ENCODE measurements around the gene CDK17. TPM values are rescaled to one million over a fixed set of nuclear protein-coding genes. Genes with fewer than 3 reads are reported as not detected.

Gene CDK17
- total and polyA plus RNA-seq, 2 of the 8 experiments (the other 6 are each of a cell fraction or from before 2014, with no cell fraction given), result 5.8 to 20.0 TPM

- Histone ChIP-seq H3K4ac (replicated peaks; ENCODE audit: insufficient read length, low read depth, low read length) (no peak overlapping the region), H3K27ac (ENCODE audit: low read depth, low read length) (no peak overlapping the region), H3K14ac (ENCODE audit: insufficient read length) (no peak overlapping the region), H3K4me2 (ENCODE audit: insufficient read depth in 1 of 2, low read depth in 2 of 2, low read length in 2 of 2) (no peak overlapping the region), H3K4me3 (ENCODE audit: extremely low read depth in 1 of 4, insufficient read depth in 2 of 4, low read depth in 3 of 4, low read length in 4 of 4) (no peak overlapping the region), H4K91ac (replicated peaks; ENCODE audit: insufficient read length, low read length) (no peak overlapping the region), H4K5ac (ENCODE audit: insufficient read length, low read depth, low read length) (no peak overlapping the region), H2BK20ac (ENCODE audit: low read length) (no peak overlapping the region), H2BK15ac (ENCODE audit: low read length) (no peak overlapping the region), H2AFZ (ENCODE audit: low read length) (no peak overlapping the region), H2BK120ac (replicated peaks; ENCODE audit: low read depth, low read length) (no peak overlapping the region), H3K9ac (replicated peaks in 1 of 4; ENCODE audit: extremely low read depth in 1 of 4, low read depth in 3 of 4, low read length in 3 of 4) (no peak overlapping the region), H4K20me1 (replicated peaks in 1 of 2; ENCODE audit: control insufficient read depth in 1 of 2, insufficient read depth in 2 of 2, low read length in 2 of 2) (no peaks in the 10 kb centered on the region), H3K79me1 (ENCODE audit: low read depth, low read length) (no peaks in the 10 kb centered on the region), H3K56ac (replicated peaks; ENCODE audit: insufficient read length, low read depth, low read length) (no peak overlapping the region), H3K23ac (ENCODE audit: insufficient read length) (no peak overlapping the region), H3K27me3 (replicated peaks in 1 of 4; ENCODE audit: control insufficient read depth in 3 of 4, extremely low read depth in 1 of 4, insufficient read depth in 3 of 4, low read length in 3 of 4) (no peaks in the 10 kb centered on the region), H3K9me3 (ENCODE audit: insufficient read depth in 2 of 2, low read depth in 1 of 2, low read length in 1 of 2) (no peaks in the 10 kb centered on the region), H3K4me1 (replicated peaks in 1 of 4; ENCODE audit: control insufficient read depth in 3 of 4, insufficient read depth in 4 of 4, low read length in 3 of 4) (no peaks in the 10 kb centered on the region), H3K36me3 (ENCODE audit: control insufficient read depth in 2 of 4, insufficient read depth in 4 of 4, low read length in 3 of 4) (no peaks in the 10 kb centered on the region), H3K79me2 (ENCODE audit: control insufficient read depth in 1 of 2, insufficient read depth in 2 of 2, low read length in 2 of 2) (no peaks in the 10 kb centered on the region), H3K23me2 (ENCODE audit: low read depth, low read length) (no peaks in the 10 kb centered on the region), H4K8ac (ENCODE audit: extremely low read depth, insufficient read depth, low read length) (no peak overlapping the region), H3K18ac (ENCODE audit: extremely low read depth, low read length) (no peak overlapping the region), H2BK12ac (ENCODE audit: low read depth, low read length) (no peak overlapping the region), H2BK5ac (ENCODE audit: low read depth, low read length) (no peak overlapping the region), H2AK5ac (ENCODE audit: low read depth, low read length) (no peak overlapping the region)
- POLR2A ChIA-PET (ENCODE audit: partially characterized antibody), result interaction anchor here (1.1 kb wide), 1 partner anchor 11 kb away, joined by 3 read pairs; no protein-coding TSS in a partner anchor
- no peak for TF ChIP-seq SIRT6 (IDR thresholded peaks at IDR 0.05; ENCODE audit: low read length)
- TF ChIP-seq RXRA (IDR thresholded peaks at IDR 0.05; ENCODE audit: insufficient read depth, low read depth, low read length), result no peak
- TF ChIP-seq RNF2 (IDR thresholded peaks at IDR 0.05; ENCODE audit: borderline replicate concordance, low read depth, low read length, missing control alignments, poor library complexity, severe bottlenecking), result no peak
- no peak for TF ChIP-seq RBBP5 (IDR thresholded peaks at IDR 0.05; ENCODE audit: borderline replicate concordance, low read depth, low read length)
- no peak for TF ChIP-seq SIX5 (IDR thresholded peaks at IDR 0.05; ENCODE audit: low read depth, low read length)
- no peak for TF ChIP-seq CTCF (IDR thresholded peaks at IDR 0.05; ENCODE audit: control extremely low read depth in 1 of 3, insufficient read depth in 1 of 3, low read depth in 1 of 3, low read length in 3 of 3)
- FAIRE-seq (no peak), DNase-seq (ENCODE audit: low read depth in 1 of 2, low spot score in 2 of 2) (no peak)
- WGBS, 2 experiments (ENCODE audit: extremely low coverage in 1 of 2, insufficient coverage in 1 of 2, insufficient read length in 1 of 2, insufficient replicate concordance in 2 of 2, low coverage in 1 of 2, low lambda C conversion rate in 2 of 2, missing lambda C conversion rate in 1 of 2), result 99% methylated on average over 9 of the region's 10 CpGs; no CpG with 5 or more reads in 1 of the 2 experiments
- CTCF ChIA-PET (ENCODE audit: partially characterized antibody), result no interaction called here
Observed at GRCh38 chr12:96444399-96444798, 44.2 kb upstream of the CDK17 start.
